Hepatocyte (in vitro differentiated cells): Measurements from ENCODE around the gene FAM83B.

ENCODE experiments used
- CTCF ChIP-seq: fragments of 200-600 bp; sonication (generic); IDR thresholded peaks from 2 replicates; pipeline ENCODE4 v1.5.1; 2016; ENCODE audit warnings: antibody characterized with exemption, mild to moderate bottlenecking; ENCODE audit not compliant: poor library complexity
- EZH2 ChIP-seq: fragments of 200-600 bp; sonication (generic); IDR thresholded peaks from 2 replicates; pipeline ENCODE4 v1.6.1; 2016; ENCODE audit warnings: antibody characterized with exemption, mild to moderate bottlenecking, borderline replicate concordance
- EZH2phosphoT487 ChIP-seq: fragments of 200-600 bp; sonication (generic); IDR thresholded peaks from one replicate; pipeline ENCODE4 v1.6.1; 2018; ENCODE audit warnings: antibody characterized with exemption, mild to moderate bottlenecking, low read depth, moderate library complexity; ENCODE audit not compliant: unreplicated experiment, severe bottlenecking

- TF ChIP-seq EZH2 (no peak), CTCF (no peak), EZH2phosphoT487 (no peak)
Measured at GRCh38 chr6:54910431-54910884, 63.9 kb downstream of the FAM83B start.
